NT2/D1 (cell line): ENCODE results near the gene SORBS2.

ENCODE experiments used
- SUZ12 ChIP-seq: IDR thresholded peaks from 2 replicates; pipeline ENCODE4 v1.6.1; 2011; ENCODE audit not compliant: insufficient read length, insufficient read depth; ENCODE audit errors: extremely low read depth
- YY1 ChIP-seq: IDR thresholded peaks from 2 replicates; pipeline ENCODE4 v1.6.1; 2011; ENCODE audit not compliant: insufficient read length, insufficient read depth

- TF ChIP-seq YY1 (no peak), SUZ12 (no peak)
Observed at GRCh38 chr4:185817403-185817818, 5.4 kb upstream of the SORBS2 start.
